ENCODE results near the gene P2RX7. TPM values are rescaled to one million over a fixed set of nuclear protein-coding genes. Genes with fewer than 3 reads are reported as not detected.

Gene P2RX7
- total RNA-seq, 1 donor from 2014 or later, result 2.1 TPM

- no peaks in the 10 kb centered on the region for H3K9me3 ChIP-seq (ENCODE audit: control insufficient read depth in 3 of 3, low read length in 3 of 3)
- no peaks in the 10 kb centered on the region for H3K27me3 ChIP-seq (ENCODE audit: control insufficient read depth in 3 of 3, insufficient read depth in 3 of 3, low read length in 3 of 3)
- no peaks in the 10 kb centered on the region for H3K4me1 ChIP-seq (ENCODE audit: control insufficient read depth in 3 of 3, insufficient read depth in 3 of 3, low read length in 3 of 3)
- H3K4me3 ChIP-seq (ENCODE audit: low read length in 3 of 3), result no peak overlapping the region
- H3K9ac ChIP-seq (ENCODE audit: low read depth in 1 of 3, low read length in 3 of 3), result no peak overlapping the region
- H3K36me3 ChIP-seq (ENCODE audit: control insufficient read depth in 3 of 3, insufficient read depth in 3 of 3, low read length in 3 of 3), result peaks cover 3 to 5% (median 4%) of the 10 kb centered on the region in 3 donors
- H3K27ac ChIP-seq (ENCODE audit: low read depth, low read length), result no peak overlapping the region
Measured at GRCh38 chr12:121166356-121166755, 33.7 kb downstream of the P2RX7 start.

GRCh38 chr12:121167232-121167820 is 34.6 kb downstream of the P2RX7 start:
- H3K27ac ChIP-seq (ENCODE audit: low read depth, low read length), result no peak overlapping the region
- no peak overlapping the region for H3K9ac ChIP-seq (ENCODE audit: low read depth in 1 of 3, low read length in 3 of 3)
- H3K36me3 ChIP-seq (ENCODE audit: control insufficient read depth in 3 of 3, insufficient read depth in 3 of 3, low read length in 3 of 3), result peaks cover 3 to 5% (median 3%) of the 10 kb centered on the region in 3 donors
- no peaks in the 10 kb centered on the region for H3K27me3 ChIP-seq (ENCODE audit: control insufficient read depth in 3 of 3, insufficient read depth in 3 of 3, low read length in 3 of 3)
- H3K4me1 ChIP-seq (ENCODE audit: control insufficient read depth in 3 of 3, insufficient read depth in 3 of 3, low read length in 3 of 3), result no peaks in the 10 kb centered on the region
- no peak overlapping the region for H3K4me3 ChIP-seq (ENCODE audit: low read length in 3 of 3)
- H3K9me3 ChIP-seq (ENCODE audit: control insufficient read depth in 3 of 3, low read length in 3 of 3), result no peaks in the 10 kb centered on the region

GRCh38 chr12:121167951-121168350 is 35.3 kb downstream of the P2RX7 start:
- Histone ChIP-seq H3K27ac (ENCODE audit: low read depth, low read length) (no peak overlapping the region), H3K9ac (ENCODE audit: low read depth in 1 of 3, low read length in 3 of 3) (no peak overlapping the region), H3K9me3 (ENCODE audit: control insufficient read depth in 3 of 3, low read length in 3 of 3) (no peaks in the 10 kb centered on the region), H3K4me3 (ENCODE audit: low read length in 3 of 3) (no peak overlapping the region), H3K4me1 (ENCODE audit: control insufficient read depth in 3 of 3, insufficient read depth in 3 of 3, low read length in 3 of 3) (no peaks in the 10 kb centered on the region), H3K36me3 (ENCODE audit: control insufficient read depth in 3 of 3, insufficient read depth in 3 of 3, low read length in 3 of 3) (peaks cover 0 to 5% (median 3%) of the 10 kb centered on the region in 3 donors), H3K27me3 (ENCODE audit: control insufficient read depth in 3 of 3, insufficient read depth in 3 of 3, low read length in 3 of 3) (no peaks in the 10 kb centered on the region)

DNA sequence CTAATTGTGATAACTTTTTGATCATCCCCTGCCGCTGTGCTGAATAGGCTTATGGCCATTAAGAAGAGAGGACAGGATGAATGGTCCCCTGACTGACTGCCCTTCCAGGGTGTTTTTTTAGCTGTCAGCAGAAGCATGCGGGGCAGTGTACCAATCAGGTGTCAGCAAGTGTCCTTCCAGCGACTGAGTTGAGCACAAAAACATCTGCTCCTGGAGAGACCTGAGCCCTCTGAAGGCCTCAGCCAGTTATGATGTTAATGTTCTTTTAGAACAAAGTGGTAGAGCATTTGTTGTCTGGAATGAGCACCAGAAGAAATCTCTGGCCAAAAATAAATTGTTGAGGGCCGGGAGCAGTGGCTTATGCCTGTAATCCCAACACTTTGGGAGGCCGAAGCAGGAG is 37.5 kb downstream of the P2RX7 start:
- Histone ChIP-seq H3K9me3 (ENCODE audit: control insufficient read depth in 3 of 3, low read length in 3 of 3) (no peaks in the 10 kb centered on the region), H3K4me1 (ENCODE audit: control insufficient read depth in 3 of 3, insufficient read depth in 3 of 3, low read length in 3 of 3) (no peaks in the 10 kb centered on the region), H3K36me3 (ENCODE audit: control insufficient read depth in 3 of 3, insufficient read depth in 3 of 3, low read length in 3 of 3) (peaks cover 0 to 5% (median 3%) of the 10 kb centered on the region in 3 donors), H3K27ac (ENCODE audit: low read depth, low read length) (no peak overlapping the region), H3K27me3 (ENCODE audit: control insufficient read depth in 3 of 3, insufficient read depth in 3 of 3, low read length in 3 of 3) (no peaks in the 10 kb centered on the region), H3K9ac (ENCODE audit: low read depth in 1 of 3, low read length in 3 of 3) (no peak overlapping the region), H3K4me3 (ENCODE audit: low read length in 3 of 3) (no peak overlapping the region)

- Histone ChIP-seq H3K27ac (ENCODE audit: low read depth, low read length) (no peak overlapping the region), H3K36me3 (ENCODE audit: control insufficient read depth in 3 of 3, insufficient read depth in 3 of 3, low read length in 3 of 3) (peaks cover 0 to 2% (median under 1%) of the 10 kb centered on the region in 3 donors), H3K9ac (ENCODE audit: low read depth in 1 of 3, low read length in 3 of 3) (no peak overlapping the region), H3K4me1 (ENCODE audit: control insufficient read depth in 3 of 3, insufficient read depth in 3 of 3, low read length in 3 of 3) (no peaks in the 10 kb centered on the region), H3K4me3 (ENCODE audit: low read length in 3 of 3) (no peak overlapping the region), H3K9me3 (ENCODE audit: control insufficient read depth in 3 of 3, low read length in 3 of 3) (no peaks in the 10 kb centered on the region), H3K27me3 (ENCODE audit: control insufficient read depth in 3 of 3, insufficient read depth in 3 of 3, low read length in 3 of 3) (no peaks in the 10 kb centered on the region)
Measured at GRCh38 chr12:121170611-121171260, 38.1 kb downstream of the P2RX7 start.

- Histone ChIP-seq H3K27me3 (ENCODE audit: control insufficient read depth in 3 of 3, insufficient read depth in 3 of 3, low read length in 3 of 3) (no peaks in the 10 kb centered on the region), H3K9me3 (ENCODE audit: control insufficient read depth in 3 of 3, low read length in 3 of 3) (no peaks in the 10 kb centered on the region), H3K4me1 (ENCODE audit: control insufficient read depth in 3 of 3, insufficient read depth in 3 of 3, low read length in 3 of 3) (no peaks in the 10 kb centered on the region), H3K27ac (ENCODE audit: low read depth, low read length) (no peak overlapping the region), H3K36me3 (ENCODE audit: control insufficient read depth in 3 of 3, insufficient read depth in 3 of 3, low read length in 3 of 3) (no peaks in the 10 kb centered on the region), H3K9ac (ENCODE audit: low read depth in 1 of 3, low read length in 3 of 3) (no peak overlapping the region), H3K4me3 (ENCODE audit: low read length in 3 of 3) (no peak overlapping the region)
Measured at GRCh38 chr12:121172145-121172544, 39.5 kb downstream of the P2RX7 start.

DNA sequence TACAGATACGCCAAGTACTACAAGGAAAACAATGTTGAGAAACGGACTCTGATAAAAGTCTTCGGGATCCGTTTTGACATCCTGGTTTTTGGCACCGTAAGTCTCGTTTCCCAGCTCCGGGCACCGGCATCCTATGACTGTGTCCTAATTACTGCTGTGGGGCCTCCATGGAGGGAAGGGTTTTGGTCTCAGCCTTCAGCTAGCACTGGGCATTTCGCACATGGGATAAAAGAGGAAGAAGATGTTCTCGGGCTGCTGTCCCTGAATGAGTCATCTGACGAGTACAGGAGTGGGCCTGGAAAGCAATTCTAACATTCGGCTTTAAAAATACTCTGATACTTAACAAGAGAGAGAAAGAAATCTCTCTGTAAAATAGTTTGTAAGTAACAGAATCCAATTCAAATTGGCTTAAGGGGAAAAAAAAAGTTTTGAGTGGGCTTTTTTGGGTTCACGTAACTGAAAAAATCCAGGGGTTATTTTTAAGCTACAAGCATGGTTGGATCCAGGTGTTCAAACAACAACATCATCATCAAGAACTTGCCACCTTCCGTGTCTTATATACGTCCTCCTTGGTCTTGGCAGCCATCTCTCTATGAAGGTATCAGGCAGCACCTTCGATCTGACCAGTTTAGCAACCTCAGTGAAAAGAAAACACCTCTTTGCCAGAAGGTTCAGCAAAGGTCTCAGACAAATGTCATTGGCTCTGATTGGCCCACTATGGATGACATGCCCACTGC is 42.9 kb downstream of the P2RX7 start:
- Histone ChIP-seq H3K27ac (ENCODE audit: low read depth, low read length) (no peak overlapping the region), H3K27me3 (ENCODE audit: control insufficient read depth in 3 of 3, insufficient read depth in 3 of 3, low read length in 3 of 3) (no peaks in the 10 kb centered on the region), H3K36me3 (ENCODE audit: control insufficient read depth in 3 of 3, insufficient read depth in 3 of 3, low read length in 3 of 3) (no peaks in the 10 kb centered on the region), H3K9ac (ENCODE audit: low read depth in 1 of 3, low read length in 3 of 3) (no peak overlapping the region), H3K9me3 (ENCODE audit: control insufficient read depth in 3 of 3, low read length in 3 of 3) (no peaks in the 10 kb centered on the region), H3K4me3 (ENCODE audit: low read length in 3 of 3) (no peak overlapping the region), H3K4me1 (ENCODE audit: control insufficient read depth in 3 of 3, insufficient read depth in 3 of 3, low read length in 3 of 3) (no peaks in the 10 kb centered on the region)

DNA sequence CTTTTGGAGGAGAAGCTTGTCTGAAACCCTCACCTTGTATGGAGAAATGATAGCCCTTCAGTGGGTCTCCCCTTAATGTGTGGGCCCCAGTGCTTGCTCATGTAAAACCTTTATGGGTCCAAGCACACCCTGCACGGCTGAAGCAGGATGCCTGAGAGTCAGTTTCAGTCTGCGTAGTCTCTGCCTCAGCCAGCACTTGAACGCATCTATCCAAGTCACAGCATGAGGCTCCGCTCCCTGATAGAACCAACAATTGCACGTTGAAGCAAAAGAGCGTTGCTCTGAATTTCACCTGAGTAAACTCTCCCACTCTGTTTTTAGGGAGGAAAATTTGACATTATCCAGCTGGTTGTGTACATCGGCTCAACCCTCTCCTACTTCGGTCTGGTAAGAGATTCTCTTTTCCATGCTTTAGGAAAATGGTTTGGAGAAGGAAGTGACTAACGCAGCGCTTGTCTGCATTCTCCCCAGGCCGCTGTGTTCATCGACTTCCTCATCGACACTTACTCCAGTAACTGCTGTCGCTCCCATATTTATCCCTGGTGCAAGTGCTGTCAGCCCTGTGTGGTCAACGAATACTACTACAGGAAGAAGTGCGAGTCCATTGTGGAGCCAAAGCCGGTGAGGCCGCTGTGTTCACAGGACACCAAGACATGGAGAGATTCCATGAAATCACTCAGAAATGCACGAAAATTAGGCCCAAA is 44.3 kb downstream of the P2RX7 start:
- H3K9ac ChIP-seq (ENCODE audit: low read depth in 1 of 3, low read length in 3 of 3), result no peak overlapping the region
- no peaks in the 10 kb centered on the region for H3K27me3 ChIP-seq (ENCODE audit: control insufficient read depth in 3 of 3, insufficient read depth in 3 of 3, low read length in 3 of 3)
- H3K4me3 ChIP-seq (ENCODE audit: low read length in 3 of 3), result no peak overlapping the region
- H3K9me3 ChIP-seq (ENCODE audit: control insufficient read depth in 3 of 3, low read length in 3 of 3), result no peaks in the 10 kb centered on the region
- no peak overlapping the region for H3K27ac ChIP-seq (ENCODE audit: low read depth, low read length)
- H3K4me1 ChIP-seq (ENCODE audit: control insufficient read depth in 3 of 3, insufficient read depth in 3 of 3, low read length in 3 of 3), result no peaks in the 10 kb centered on the region
- no peaks in the 10 kb centered on the region for H3K36me3 ChIP-seq (ENCODE audit: control insufficient read depth in 3 of 3, insufficient read depth in 3 of 3, low read length in 3 of 3)

- Histone ChIP-seq H3K4me1 (ENCODE audit: control insufficient read depth in 3 of 3, insufficient read depth in 3 of 3, low read length in 3 of 3) (no peaks in the 10 kb centered on the region), H3K4me3 (ENCODE audit: low read length in 3 of 3) (no peak overlapping the region), H3K9me3 (ENCODE audit: control insufficient read depth in 3 of 3, low read length in 3 of 3) (no peaks in the 10 kb centered on the region), H3K27me3 (ENCODE audit: control insufficient read depth in 3 of 3, insufficient read depth in 3 of 3, low read length in 3 of 3) (no peaks in the 10 kb centered on the region), H3K27ac (ENCODE audit: low read depth, low read length) (no peak overlapping the region), H3K9ac (ENCODE audit: low read depth in 1 of 3, low read length in 3 of 3) (no peak overlapping the region), H3K36me3 (ENCODE audit: control insufficient read depth in 3 of 3, insufficient read depth in 3 of 3, low read length in 3 of 3) (peaks cover 0 to 2% (median 0%) of the 10 kb centered on the region in 3 donors)
Measured at GRCh38 chr12:121181181-121181580, 48.5 kb downstream of the P2RX7 start.
